Colon (tissue), 2 donors: ENCODE data around the gene CHCHD3.

Experiments used
- FAIRE-seq: peaks from 2 replicates; lab custom pipeline; 2012; peaks lifted over from hg19 to GRCh38; lab: Jason Lieb, UNC
- donor health status: control.
- donor health status: control.

The CHCHD3 gene

GRCh38 chr7:133077394-133077793, 4.5 kb downstream of the CHCHD3 start:
- no peak for FAIRE-seq

DNA sequence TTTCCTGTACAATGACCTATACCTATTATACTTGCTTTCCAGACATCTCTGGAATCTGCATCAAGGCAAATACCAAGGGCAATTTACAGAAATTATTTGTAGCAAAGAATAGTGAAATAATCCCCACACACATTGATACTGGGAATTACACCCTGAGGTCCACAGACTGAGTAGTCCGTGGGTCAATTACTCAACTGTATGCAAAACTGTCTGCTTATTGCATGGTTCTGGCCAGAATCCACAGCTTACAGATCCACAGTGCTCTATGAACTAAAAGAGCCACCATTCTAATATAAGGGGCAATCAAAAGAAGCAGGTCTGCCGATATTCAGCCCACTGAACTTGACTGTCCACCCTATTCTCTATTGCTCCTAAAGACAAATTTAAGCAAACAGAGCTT, 5.7 kb downstream of the CHCHD3 start:
- FAIRE-seq = no peak

GRCh38 chr7:133071506-133071905, 10.4 kb downstream of the CHCHD3 start:
- FAIRE-seq = no peak

DNA sequence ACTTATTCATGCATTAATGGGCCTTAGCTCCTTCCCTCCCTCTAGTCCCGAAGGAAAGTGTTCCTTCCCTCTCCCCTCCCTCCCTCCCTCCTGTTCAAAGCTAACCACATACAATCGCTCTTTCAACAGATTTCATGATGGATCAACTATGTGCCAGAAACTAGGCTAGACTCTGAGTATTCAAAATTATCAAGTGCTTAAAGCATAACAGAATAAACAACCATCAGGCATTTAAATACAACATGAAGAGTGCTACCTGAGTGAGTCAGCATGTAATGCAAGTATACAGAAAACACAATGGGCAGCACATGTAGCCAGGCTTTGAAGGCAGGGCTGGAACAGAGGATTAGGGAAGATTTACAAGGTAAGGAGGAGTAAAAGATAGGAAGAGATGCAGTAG, 11.3 kb downstream of the CHCHD3 start:
- no peak for FAIRE-seq

- no peak for FAIRE-seq
These were observed 16.6 kb downstream of the CHCHD3 start for GRCh38 chr7:133065301-133065700.

GRCh38 chr7:133064082-133064820, 17.6 kb downstream of the CHCHD3 start:
- no peak for FAIRE-seq

- FAIRE-seq = no peak
These were observed 20.1 kb downstream of the CHCHD3 start for GRCh38 chr7:133061792-133062191.

GRCh38 chr7:133061357-133061756, 20.5 kb downstream of the CHCHD3 start:
- no peak for FAIRE-seq

DNA sequence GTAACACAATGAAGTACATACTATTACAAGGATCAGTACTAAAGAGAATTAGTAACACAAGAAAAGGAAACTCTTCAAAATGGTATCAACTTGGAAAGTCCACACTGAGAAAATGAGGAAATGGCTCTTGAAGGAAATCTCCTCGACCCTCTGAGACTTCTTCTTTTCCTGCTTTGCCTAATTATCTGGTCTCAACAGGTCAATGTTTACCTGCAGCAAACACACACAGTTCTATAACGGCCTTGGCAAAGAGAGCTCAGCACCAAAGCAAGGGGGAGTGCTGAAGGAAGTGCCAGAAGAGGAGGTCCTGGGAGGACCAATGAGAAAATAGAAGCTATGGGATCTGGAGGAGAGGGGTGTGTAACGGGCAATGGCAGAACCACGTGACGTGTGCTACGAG, 21.9 kb downstream of the CHCHD3 start:
- FAIRE-seq = no peak

- no peak for FAIRE-seq
These were observed 22.6 kb downstream of the CHCHD3 start for GRCh38 chr7:133059263-133059662.

GRCh38 chr7:133056370-133057238, 25.3 kb downstream of the CHCHD3 start:
- FAIRE-seq = no peak

DNA sequence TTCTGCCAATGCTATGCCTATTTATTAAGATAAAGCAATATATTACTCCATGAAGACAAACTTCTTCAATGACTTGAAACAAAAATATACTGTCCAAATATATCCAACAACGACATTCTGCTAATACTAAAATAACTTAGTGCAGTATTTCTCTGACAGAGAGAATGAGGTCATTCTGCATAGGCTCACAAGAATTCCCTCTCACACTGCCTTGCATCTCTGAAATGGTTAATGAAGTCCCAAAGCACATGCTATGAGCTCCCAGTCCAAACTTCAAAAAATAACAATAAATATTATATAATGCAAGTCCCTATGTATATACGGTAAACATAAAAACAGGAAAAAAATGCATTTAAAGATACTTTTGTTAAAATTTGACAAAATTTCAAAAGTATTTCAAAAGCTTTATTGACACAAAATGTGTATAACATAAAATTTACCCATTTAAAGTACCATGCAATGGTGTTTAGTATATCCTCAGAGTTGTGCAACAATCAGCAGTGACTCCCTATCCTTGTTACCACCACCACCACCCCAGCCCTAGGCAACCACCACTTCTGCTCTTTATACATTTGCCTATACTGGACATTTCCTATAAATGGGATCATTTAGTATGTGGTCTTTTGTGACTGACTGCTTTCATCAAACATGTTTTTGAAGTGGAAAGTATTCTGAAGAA, 27.6 kb downstream of the CHCHD3 start:
- FAIRE-seq = no peak

DNA sequence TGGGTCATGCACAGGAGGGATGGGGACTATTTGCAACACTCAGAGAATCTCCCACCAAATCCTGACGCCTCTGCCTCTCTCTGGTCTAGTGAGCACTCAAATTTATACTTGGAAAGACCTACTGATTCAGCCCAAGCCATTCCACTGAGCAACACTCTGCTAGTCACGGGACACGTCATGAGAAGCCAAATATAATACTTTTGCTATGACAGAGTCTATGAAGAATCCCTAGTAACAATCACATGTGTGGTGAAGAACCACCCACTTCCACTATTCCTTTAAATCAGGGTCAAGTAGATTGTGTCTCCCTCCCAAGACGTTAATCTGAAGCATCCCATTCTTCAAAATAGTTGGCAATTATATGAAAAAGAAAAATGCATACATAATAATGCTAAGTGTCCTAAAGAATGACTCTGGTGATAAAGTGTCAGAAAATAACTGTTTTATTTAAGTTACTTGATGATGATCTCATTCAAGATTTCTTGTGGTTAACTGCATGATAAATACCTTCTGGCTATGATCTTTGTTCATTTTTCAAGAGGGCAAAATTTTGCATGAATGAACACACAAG, 28.5 kb downstream of the CHCHD3 start:
- no peak for FAIRE-seq

- FAIRE-seq = no peak
These were observed 29.1 kb downstream of the CHCHD3 start for GRCh38 chr7:133052826-133053225.

- FAIRE-seq = no peak
These were observed 29.5 kb downstream of the CHCHD3 start for GRCh38 chr7:133052401-133052756.

- no peak for FAIRE-seq
These were observed 30.0 kb downstream of the CHCHD3 start for GRCh38 chr7:133051719-133052400.

DNA sequence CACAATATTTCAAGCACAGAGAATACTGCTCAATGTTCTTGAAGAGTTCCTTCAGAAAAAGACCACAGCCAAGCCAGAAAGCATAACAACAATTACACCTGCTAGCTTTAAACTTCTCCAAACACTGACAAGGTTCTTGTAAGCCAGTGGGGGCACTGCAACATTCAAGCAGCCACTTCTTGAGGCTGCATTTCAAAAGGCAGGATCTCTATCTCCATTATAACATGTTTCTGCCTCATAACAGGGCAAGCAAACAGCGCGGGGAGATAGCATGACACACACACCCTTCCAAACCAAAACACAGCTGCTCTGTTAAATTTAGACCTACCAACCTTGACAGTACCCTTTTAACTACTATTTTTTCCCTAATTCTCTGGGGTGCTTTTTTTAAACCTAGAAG, 30.8 kb downstream of the CHCHD3 start:
- FAIRE-seq = no peak

DNA sequence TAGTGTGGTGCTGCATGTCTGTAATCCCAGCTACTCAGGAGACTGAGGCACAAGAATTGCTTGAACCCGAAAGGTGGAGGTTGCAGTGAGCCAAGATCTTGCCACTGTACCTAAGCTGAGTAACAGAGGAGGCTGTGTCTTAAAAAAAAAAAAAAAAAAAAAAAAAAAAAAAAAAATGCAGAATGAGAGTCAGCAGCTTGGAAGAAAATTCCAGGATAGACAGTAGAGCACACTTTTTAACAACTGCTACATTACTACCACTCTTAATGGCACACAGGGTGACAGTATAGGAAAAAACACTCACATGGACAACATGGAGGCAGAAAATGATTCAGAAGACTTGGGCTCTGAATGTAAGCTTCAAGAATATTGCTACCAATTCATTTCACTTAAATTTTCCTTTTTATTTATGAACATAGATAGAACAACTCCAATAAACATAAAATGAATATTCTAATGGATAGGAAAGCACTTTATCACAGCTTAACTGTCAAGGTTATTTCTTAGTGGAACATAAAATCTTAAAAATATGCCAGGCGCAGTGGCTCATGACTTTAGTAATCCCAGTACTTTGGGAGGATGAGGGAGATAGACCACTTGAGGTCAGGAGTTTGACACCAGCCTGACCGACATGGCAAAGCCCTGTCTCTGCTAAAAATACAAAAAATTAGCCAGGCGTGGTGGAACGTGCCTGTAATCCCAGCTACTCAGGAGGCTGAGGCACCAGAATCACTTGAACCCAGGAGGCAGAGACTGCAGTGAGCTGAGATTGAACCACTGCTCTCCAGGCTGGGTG, 31.5 kb downstream of the CHCHD3 start:
- FAIRE-seq = no peak

DNA sequence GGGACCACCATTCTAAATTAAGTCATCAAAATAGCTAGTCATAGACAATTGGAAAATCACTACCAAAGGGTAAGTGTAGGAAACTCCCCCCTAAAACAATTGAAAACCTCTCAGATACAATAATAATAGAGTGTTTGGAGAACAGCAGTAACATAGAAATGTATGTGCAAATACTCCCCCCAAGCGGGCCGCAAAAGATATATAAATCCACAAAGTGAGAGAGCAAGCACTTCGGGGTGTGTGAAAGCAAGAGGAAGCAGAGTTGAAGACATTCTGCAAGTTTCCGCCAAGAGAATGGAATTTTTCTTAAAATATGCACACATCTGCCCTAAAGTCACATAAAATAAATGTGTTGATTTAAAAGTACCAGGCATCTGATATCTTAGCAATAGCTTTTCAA, 33.3 kb downstream of the CHCHD3 start:
- FAIRE-seq = no peak

- no peak for FAIRE-seq
These were observed 34.6 kb downstream of the CHCHD3 start for GRCh38 chr7:133047321-133047720.
